Keratinocyte (primary cell): ENCODE data around the gene DTD1. TPM values are rescaled to one million over a fixed set of nuclear protein-coding genes. Genes with fewer than 3 reads are reported as not detected.

Experiments used
- DNase-seq: peaks from one replicate; pipeline ENCODE4 v3.0.0-alpha.2; 2011; ENCODE audit warnings: low read depth, missing footprints, low spot score
- FAIRE-seq: peaks from 2 replicates; lab custom pipeline; 2011; peaks lifted over from hg19 to GRCh38; lab: Jason Lieb, UNC
- H2AFZ ChIP-seq: 2 replicates; pipeline ENCODE4 v1.6.0; 2012; ENCODE audit warnings: low read length, control low read depth, inconsistent platforms; ENCODE audit not compliant: control insufficient read depth
- H3K27ac ChIP-seq: 2 replicates; pipeline ENCODE4 v1.5.1; 2011; ENCODE audit warnings: low read length; ENCODE audit not compliant: control insufficient read depth, insufficient read depth
- H3K27me3 ChIP-seq: 3 replicates; pipeline ENCODE4 v1.6.0; 2011; ENCODE audit warnings: low read length; ENCODE audit not compliant: control insufficient read depth, insufficient read depth; ENCODE audit errors: extremely low read depth
- H3K36me3 ChIP-seq, 2 experiments: 2 replicates in 1 of 2; 3 replicates in 1 of 2; pipeline ENCODE4 v1.5.1; 2011; ENCODE audit warnings: low read length in 2 of 2, mild to moderate bottlenecking in 1 of 2; ENCODE audit not compliant: control insufficient read depth in 2 of 2, insufficient read depth in 2 of 2; ENCODE audit errors: extremely low read depth in 1 of 2
- H3K4me1 ChIP-seq: 3 replicates; pipeline ENCODE4 v1.5.1; 2011; ENCODE audit warnings: low read length; ENCODE audit not compliant: control insufficient read depth, insufficient read depth; ENCODE audit errors: extremely low read depth
- H3K4me2 ChIP-seq: 3 replicates; pipeline ENCODE4 v1.6.0; 2011; ENCODE audit warnings: low read depth, low read length; ENCODE audit not compliant: control insufficient read depth, insufficient read depth; ENCODE audit errors: extremely low read depth
- H3K4me3 ChIP-seq, 3 experiments: fragments of 200-600 bp in 1 of 3; sonication (generic) in 1 of 3; 2 replicates in 2 of 3; 3 replicates in 1 of 3; pipeline ENCODE4 v1.5.1; 2011 to 2016; ENCODE audit warnings: low read length in 3 of 3, mild to moderate bottlenecking in 3 of 3, control low read depth in 2 of 3, inconsistent platforms in 1 of 3, low read depth in 1 of 3, mixed read lengths in 1 of 3, mixed run types in 1 of 3, moderate library complexity in 1 of 3; ENCODE audit not compliant: control insufficient read depth in 2 of 3, insufficient read depth in 2 of 3; ENCODE audit errors: extremely low read depth in 1 of 3
- H3K79me2 ChIP-seq: 2 replicates; pipeline ENCODE4 v1.6.0; 2012; ENCODE audit warnings: low read length; ENCODE audit not compliant: control insufficient read depth, insufficient read depth
- H3K9ac ChIP-seq: 3 replicates; pipeline ENCODE4 v1.6.0; 2011; ENCODE audit warnings: low read length; ENCODE audit not compliant: control insufficient read depth, insufficient read depth; ENCODE audit errors: extremely low read depth
- H3K9me1 ChIP-seq: 3 replicates; pipeline ENCODE4 v1.6.0; 2011; ENCODE audit warnings: low read length; ENCODE audit not compliant: control insufficient read depth, insufficient read depth; ENCODE audit errors: extremely low read depth
- H3K9me3 ChIP-seq: 2 replicates; pipeline ENCODE4 v1.5.1; 2012; ENCODE audit warnings: low read depth, low read length; ENCODE audit not compliant: control insufficient read depth
- H4K20me1 ChIP-seq: 3 replicates; pipeline ENCODE4 v1.6.0; 2011; ENCODE audit warnings: low read length; ENCODE audit not compliant: control insufficient read depth, insufficient read depth; ENCODE audit errors: extremely low read depth
- CTCF ChIP-seq, 3 experiments: IDR thresholded peaks in 1 of 3; conservative IDR thresholded peaks in 1 of 3; optimal IDR thresholded peaks in 1 of 3; 2 replicates in 2 of 3; 3 replicates in 1 of 3; pipeline versions ENCODE3 to v1.5.1; 2011; ENCODE audit warnings: low read length in 3 of 3, mild to moderate bottlenecking in 3 of 3, moderate library complexity in 2 of 3, control low read depth in 1 of 3, inconsistent platforms in 1 of 3; ENCODE audit not compliant: insufficient read depth in 2 of 3; ENCODE audit errors: extremely low read depth in 1 of 3
- EZH2 ChIP-seq: IDR thresholded peaks from one replicate; pipeline ENCODE4 v1.6.1; 2012; ENCODE audit warnings: inconsistent platforms, mild to moderate bottlenecking, low read length, moderate library complexity
- dilution Hi-C: fragments of 300-500 bp; cut with MboI; formaldehyde crosslinking; loops from one replicate; pipeline ENCODE4 v1.7.0; 2020; ENCODE audit warnings: low sequenced_read_pairs; ENCODE audit not compliant: extremely low pct_ligation_motif_present
- polyA plus RNA-seq, 5 experiments: library from polyadenylated mRNA; depleted of rRNA in 3 of 5; stranded (reverse) in 3 of 5; stranded (forward) in 1 of 5; unstranded in 1 of 5; fragments of >200 nt; gene quantifications; 1 replicate in 1 of 5; 2 replicates in 3 of 5; 3 replicates in 1 of 5; pipeline versions ENCODE4 v1.2.1 to v1.2.3, GENCODE V29; 2011 to 2012; ENCODE audit warnings: missing spikeins in 2 of 5, low read depth in 1 of 5, low replicate concordance in 1 of 5
- small RNA-seq, 3 experiments: library from RNA; depleted of rRNA; stranded (forward); fragments of <200 nt; gene quantifications; one replicate each; pipeline ENCODE3, GENCODE V24; 2012; ENCODE audit warnings: low read depth in 3 of 3, low replicate concordance in 1 of 3; ENCODE audit not compliant: insufficient read length in 3 of 3

Gene DTD1
- polyA plus RNA-seq, 1 donor (not counting 4 experiments of a cell fraction or from before 2014, with no cell fraction given): 68.3 TPM

GRCh38 chr20:18813483-18813882 lies 225.6 kb downstream of the DTD1 start, which contains the start of gene SCP2D1:
Gene SCP2D1, plus strand, starts transcription at chr20:18813783. Its CDS starts 33 bp downstream, at chr20:18813816.
- no peaks in the 10 kb centered on the region for H3K27me3 ChIP-seq
- H3K27ac ChIP-seq: no peak within 1 kb of the TSS
- H4K20me1 ChIP-seq: no peaks in the 10 kb centered on the region
- no peaks in the 10 kb centered on the region for H3K4me1 ChIP-seq
- DNase-seq (no peak), FAIRE-seq (no peak)
- H3K4me3 ChIP-seq: no peak within 1 kb of the TSS
- H3K36me3 ChIP-seq: no peaks in the 10 kb centered on the region
- no peak within 1 kb of the TSS for H3K9ac ChIP-seq
- no peak for TF ChIP-seq EZH2
- TF ChIP-seq CTCF (optimal IDR thresholded peaks at IDR 0.05 in 1 of 3, IDR thresholded peaks at IDR 0.05 in 1 of 3, conservative IDR thresholded peaks at IDR 0.05 in 1 of 3; ENCODE audit: extremely low read depth in 1 of 3, insufficient read depth in 2 of 3, low read length in 3 of 3): no peak
- dilution Hi-C loops: no loop called here
- H3K79me2 ChIP-seq: no peaks in the 10 kb centered on the region
- no peak within 1 kb of the TSS for H2AFZ ChIP-seq
- H3K4me2 ChIP-seq: no peak within 1 kb of the TSS
- no peaks in the 10 kb centered on the region for H3K9me3 ChIP-seq
- no peaks in the 10 kb centered on the region for H3K9me1 ChIP-seq

GRCh38 chr20:18815194-18815942 lies 227.5 kb downstream of the DTD1 start:
- H3K4me1 ChIP-seq: no peaks in the 10 kb centered on the region
- FAIRE-seq (no peak), DNase-seq (no peak)
- no peak overlapping the region for H3K27ac ChIP-seq
- no peaks in the 10 kb centered on the region for H3K79me2 ChIP-seq
- H4K20me1 ChIP-seq: no peaks in the 10 kb centered on the region
- H3K36me3 ChIP-seq: no peaks in the 10 kb centered on the region
- H3K4me3 ChIP-seq: no peak overlapping the region
- dilution Hi-C loops: no loop called here
- TF ChIP-seq EZH2: no peak
- no peak for TF ChIP-seq CTCF (optimal IDR thresholded peaks at IDR 0.05 in 1 of 3, IDR thresholded peaks at IDR 0.05 in 1 of 3, conservative IDR thresholded peaks at IDR 0.05 in 1 of 3; ENCODE audit: extremely low read depth in 1 of 3, insufficient read depth in 2 of 3, low read length in 3 of 3)
- no peaks in the 10 kb centered on the region for H3K9me1 ChIP-seq
- no peak overlapping the region for H3K4me2 ChIP-seq
- H3K9ac ChIP-seq: no peak overlapping the region
- no peaks in the 10 kb centered on the region for H3K27me3 ChIP-seq
- no peaks in the 10 kb centered on the region for H3K9me3 ChIP-seq
- no peak overlapping the region for H2AFZ ChIP-seq

Small RNA genes lying within 50 kb of the gene (small RNA-seq; reads per million reads assigned to genes)
- gene RN7SL638P (0 reads per million in 3 experiments), gene RNU6ATAC34P (0 reads per million in 3 experiments)

Other genes starting within 250 kb of the DTD1 start
- gene DZANK1, start 121.0 kb upstream of the DTD1 start, polyA plus RNA-seq: 1.7 to 3.4 TPM (median 3.0 TPM) in 3 replicates
- 8.0 to 12.2 TPM (median 12.0 TPM) in 3 replicates for gene POLR3F, start 120.7 kb upstream of the DTD1 start, polyA plus RNA-seq
- 16.5 to 17.9 TPM (median 17.3 TPM) in 3 replicates for gene RBBP9, start 90.8 kb upstream of the DTD1 start, polyA plus RNA-seq
- 96.1 to 104 TPM (median 102 TPM) in 3 replicates for gene SEC23B, start 80.1 kb upstream of the DTD1 start, polyA plus RNA-seq
- 76.6 to 155 TPM (median 124 TPM) in 3 replicates for gene SMIM26, start 20.6 kb upstream of the DTD1 start, polyA plus RNA-seq
- not detected in 3 replicates for gene SCP2D1, start 225.7 kb downstream of the DTD1 start, polyA plus RNA-seq